ENCODE measurements around the gene P2RY12. TPM values are rescaled to one million over a fixed set of nuclear protein-coding genes. Genes with fewer than 3 reads are reported as not detected.

P2RY12 gene
- total and polyA plus RNA-seq, 2 of the 4 experiments (the other 2 are of a cell fraction), result not detected

DNA sequence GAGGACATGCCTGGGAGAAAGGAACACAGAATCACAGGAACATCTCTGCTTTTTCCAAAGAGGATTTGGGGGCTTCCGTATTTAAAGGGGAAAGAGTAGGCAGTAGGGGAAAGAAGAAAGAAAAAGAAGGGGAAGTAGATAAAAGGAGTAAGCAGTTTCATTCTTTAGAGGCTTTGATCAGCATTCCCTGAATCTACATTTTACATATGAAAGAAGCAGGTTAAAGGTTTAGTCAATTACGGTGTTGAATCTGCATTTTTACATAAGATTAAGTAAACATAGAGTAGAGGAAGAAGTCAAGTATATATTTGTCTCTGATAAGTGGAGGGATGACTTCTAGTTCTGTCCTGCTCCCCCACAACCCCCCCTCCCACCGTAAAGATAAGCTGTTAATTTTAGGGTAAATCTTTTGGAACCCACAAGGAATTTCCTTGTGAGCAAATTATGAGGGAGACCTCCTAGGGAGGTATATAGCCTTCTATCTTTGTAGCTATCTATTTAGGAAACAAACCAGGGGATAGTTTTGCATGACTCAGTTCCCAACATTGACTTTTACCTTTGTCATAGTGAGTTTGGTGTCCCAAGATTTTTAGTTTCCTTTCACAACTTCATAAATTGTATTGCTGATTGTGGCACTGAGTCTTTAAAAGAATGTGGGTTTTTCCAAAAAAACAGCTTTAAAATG, 8.7 kb upstream of the P2RY12 start:
- ATAC-seq (ENCODE audit: low read depth) (no peak), DNase-seq (no peak)
- H3K4me3 ChIP-seq (ENCODE audit: insufficient read depth, low read depth, low read length), result no peak overlapping the region
- dilution Hi-C loops (cut with HindIII; ENCODE audit: low sequenced_read_pairs, unreplicated experiment) (no loop called here), intact Hi-C loops (cut with micrococcal nuclease) (no loop called here), in situ Hi-C loops (cut with MboI; ENCODE audit: low sequenced_read_pairs) (no loop called here)
- no peak overlapping the region for H3K56ac ChIP-seq (ENCODE audit: extremely low read depth, insufficient read depth, low read length)
- BruUV-seq (replicated peaks), result no TSS peak
- H2BK20ac ChIP-seq (ENCODE audit: low read depth, low read length), result no peak overlapping the region
- no peak overlapping the region for H2AK5ac ChIP-seq (ENCODE audit: low read depth, low read length)
- H3K27me3 ChIP-seq (ENCODE audit: control insufficient read depth, insufficient read depth, low read length), result no peaks in the 10 kb centered on the region
- no peak overlapping the region for H3K4me2 ChIP-seq (ENCODE audit: low read depth, low read length)
- POLR2A ChIA-PET (ENCODE audit: unreplicated experiment), result no interaction called here
- H2BK120ac ChIP-seq (ENCODE audit: low read depth, low read length), result no peak overlapping the region
- WGBS, 2 experiments (ENCODE audit: extremely low coverage in 2 of 2, insufficient read length in 1 of 2), result no CpG with 5 or more reads among the region's 3 CpGs
- no peaks in the 10 kb centered on the region for H3K4me1 ChIP-seq (ENCODE audit: control insufficient read depth, insufficient read depth, low read length)
- H2BK5ac ChIP-seq (ENCODE audit: low read depth, low read length, poor library complexity, severe bottlenecking), result no peak overlapping the region
- H3K23ac ChIP-seq (ENCODE audit: low read depth, low read length), result no peak overlapping the region
- H4K91ac ChIP-seq (ENCODE audit: insufficient read depth, low read depth, low read length), result no peak overlapping the region
- no peaks in the 10 kb centered on the region for H4K20me1 ChIP-seq (ENCODE audit: insufficient read depth, low read length)
- no peak overlapping the region for H3K4ac ChIP-seq (ENCODE audit: low read depth, low read length)
- H2AK9ac ChIP-seq (replicated peaks; ENCODE audit: low read depth, low read length, poor library complexity), result no peak overlapping the region
- no peak overlapping the region for H3K27ac ChIP-seq (ENCODE audit: insufficient read depth, low read length)
- H3K9me1 ChIP-seq (ENCODE audit: insufficient read depth, low read length), result no peaks in the 10 kb centered on the region
- no peak overlapping the region for H4K8ac ChIP-seq (ENCODE audit: low read depth in 2 of 2, low read length in 2 of 2)
- CTCF ChIA-PET, result interaction anchor here (0.6 to 1.0 kb wide), 2 partner anchors 10 to 12 kb away, joined by 4 to 5 read pairs; no protein-coding TSS in a partner anchor
- H3K9ac ChIP-seq (ENCODE audit: low read depth, low read length), result no peak overlapping the region
- H3K79me1 ChIP-seq (ENCODE audit: low read depth in 1 of 2, low read length in 2 of 2), result no peaks in the 10 kb centered on the region
- TF ChIP-seq RCOR1 (IDR thresholded peaks at IDR 0.05; ENCODE audit: insufficient replicate concordance, low read length) (no peak), BHLHE40 (IDR thresholded peaks at IDR 0.05; ENCODE audit: low read depth, low read length) (no peak), RAD21 (IDR thresholded peaks at IDR 0.05; ENCODE audit: low read length) (no peak), SMC3 (IDR thresholded peaks at IDR 0.05; ENCODE audit: low read depth, low read length) (no peak), POLR2A (IDR thresholded peaks at IDR 0.05; ENCODE audit: low read depth, low read length) (no peak), MXI1 (IDR thresholded peaks at IDR 0.05; ENCODE audit: borderline replicate concordance, low read depth, low read length) (no peak), MAFK (IDR thresholded peaks at IDR 0.05; ENCODE audit: low read depth, low read length) (no peak), CHD1 (IDR thresholded peaks at IDR 0.05; ENCODE audit: low read depth, low read length) (no peak), NFE2L2 (IDR thresholded peaks at IDR 0.05; ENCODE audit: low read depth, low read length) (no peak), CEBPB (IDR thresholded peaks at IDR 0.05; ENCODE audit: low read depth, low read length) (no peak), RFX5 (IDR thresholded peaks at IDR 0.05; ENCODE audit: low read depth, low read length) (no peak), MAZ (IDR thresholded peaks at IDR 0.05; ENCODE audit: borderline replicate concordance, low read depth, low read length) (no peak), FOS (IDR thresholded peaks at IDR 0.05; ENCODE audit: low read depth, low read length) (no peak)
- TF ChIP-seq, protein P1, sequence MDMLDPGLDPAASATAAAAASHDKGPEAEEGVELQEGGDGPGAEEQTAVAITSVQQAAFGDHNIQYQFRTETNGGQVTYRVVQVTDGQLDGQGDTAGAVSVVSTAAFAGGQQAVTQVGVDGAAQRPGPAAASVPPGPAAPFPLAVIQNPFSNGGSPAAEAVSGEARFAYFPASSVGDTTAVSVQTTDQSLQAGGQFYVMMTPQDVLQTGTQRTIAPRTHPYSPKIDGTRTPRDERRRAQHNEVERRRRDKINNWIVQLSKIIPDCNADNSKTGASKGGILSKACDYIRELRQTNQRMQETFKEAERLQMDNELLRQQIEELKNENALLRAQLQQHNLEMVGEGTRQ (IDR thresholded peaks at IDR 0.05; ENCODE audit: low read depth, low read length), result no peak
- TF ChIP-seq, protein P2, sequence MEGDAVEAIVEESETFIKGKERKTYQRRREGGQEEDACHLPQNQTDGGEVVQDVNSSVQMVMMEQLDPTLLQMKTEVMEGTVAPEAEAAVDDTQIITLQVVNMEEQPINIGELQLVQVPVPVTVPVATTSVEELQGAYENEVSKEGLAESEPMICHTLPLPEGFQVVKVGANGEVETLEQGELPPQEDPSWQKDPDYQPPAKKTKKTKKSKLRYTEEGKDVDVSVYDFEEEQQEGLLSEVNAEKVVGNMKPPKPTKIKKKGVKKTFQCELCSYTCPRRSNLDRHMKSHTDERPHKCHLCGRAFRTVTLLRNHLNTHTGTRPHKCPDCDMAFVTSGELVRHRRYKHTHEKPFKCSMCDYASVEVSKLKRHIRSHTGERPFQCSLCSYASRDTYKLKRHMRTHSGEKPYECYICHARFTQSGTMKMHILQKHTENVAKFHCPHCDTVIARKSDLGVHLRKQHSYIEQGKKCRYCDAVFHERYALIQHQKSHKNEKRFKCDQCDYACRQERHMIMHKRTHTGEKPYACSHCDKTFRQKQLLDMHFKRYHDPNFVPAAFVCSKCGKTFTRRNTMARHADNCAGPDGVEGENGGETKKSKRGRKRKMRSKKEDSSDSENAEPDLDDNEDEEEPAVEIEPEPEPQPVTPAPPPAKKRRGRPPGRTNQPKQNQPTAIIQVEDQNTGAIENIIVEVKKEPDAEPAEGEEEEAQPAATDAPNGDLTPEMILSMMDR (conservative IDR thresholded peaks at IDR 0.05; ENCODE audit: low read depth, low read length), result no peak
- TF ChIP-seq, protein P3, sequence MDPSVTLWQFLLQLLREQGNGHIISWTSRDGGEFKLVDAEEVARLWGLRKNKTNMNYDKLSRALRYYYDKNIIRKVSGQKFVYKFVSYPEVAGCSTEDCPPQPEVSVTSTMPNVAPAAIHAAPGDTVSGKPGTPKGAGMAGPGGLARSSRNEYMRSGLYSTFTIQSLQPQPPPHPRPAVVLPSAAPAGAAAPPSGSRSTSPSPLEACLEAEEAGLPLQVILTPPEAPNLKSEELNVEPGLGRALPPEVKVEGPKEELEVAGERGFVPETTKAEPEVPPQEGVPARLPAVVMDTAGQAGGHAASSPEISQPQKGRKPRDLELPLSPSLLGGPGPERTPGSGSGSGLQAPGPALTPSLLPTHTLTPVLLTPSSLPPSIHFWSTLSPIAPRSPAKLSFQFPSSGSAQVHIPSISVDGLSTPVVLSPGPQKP (IDR thresholded peaks at IDR 0.05; ENCODE audit: borderline replicate concordance, low read depth, low read length), result no peak
- H3K18ac ChIP-seq (ENCODE audit: low read depth, low read length), result peak overlapping the region; percentile 19; the same call in 1 of the 2 replicates
- H3K36me3 ChIP-seq (ENCODE audit: control insufficient read depth, insufficient read depth, low read length), result no peaks in the 10 kb centered on the region
- H3K9me3 ChIP-seq (ENCODE audit: control insufficient read depth, insufficient read depth, low read length), result no peaks in the 10 kb centered on the region
- H4K5ac ChIP-seq (ENCODE audit: low read depth, low read length), result no peak overlapping the region
- no peak overlapping the region for H3K14ac ChIP-seq (replicated peaks; ENCODE audit: low read depth, low read length)
- no peak overlapping the region; the same call in 2 of the 3 replicates for H2BK15ac ChIP-seq (ENCODE audit: low read depth, low read length)
- no peak overlapping the region for H2AFZ ChIP-seq (replicated peaks; ENCODE audit: low read length, poor library complexity)
